GM19468 (cell line): Measurements from ENCODE around the gene GAB4.
"Not testable (repeated sequence)": the region's sequence is repeated elsewhere in the genome, so short reads cannot be mapped to it uniquely, and the experiment has no call there.

Experiments used
- ATAC-seq: cut with Tn5 transposase; IDR thresholded peaks from one replicate; pipeline ENCODE4 v1.9.1; 2021; ENCODE audit warnings: mild to moderate bottlenecking, moderate library complexity, moderate number of reproducible peaks; ENCODE audit not compliant: unreplicated experiment; ENCODE audit errors: extremely low read depth

The GAB4 gene, protein sequence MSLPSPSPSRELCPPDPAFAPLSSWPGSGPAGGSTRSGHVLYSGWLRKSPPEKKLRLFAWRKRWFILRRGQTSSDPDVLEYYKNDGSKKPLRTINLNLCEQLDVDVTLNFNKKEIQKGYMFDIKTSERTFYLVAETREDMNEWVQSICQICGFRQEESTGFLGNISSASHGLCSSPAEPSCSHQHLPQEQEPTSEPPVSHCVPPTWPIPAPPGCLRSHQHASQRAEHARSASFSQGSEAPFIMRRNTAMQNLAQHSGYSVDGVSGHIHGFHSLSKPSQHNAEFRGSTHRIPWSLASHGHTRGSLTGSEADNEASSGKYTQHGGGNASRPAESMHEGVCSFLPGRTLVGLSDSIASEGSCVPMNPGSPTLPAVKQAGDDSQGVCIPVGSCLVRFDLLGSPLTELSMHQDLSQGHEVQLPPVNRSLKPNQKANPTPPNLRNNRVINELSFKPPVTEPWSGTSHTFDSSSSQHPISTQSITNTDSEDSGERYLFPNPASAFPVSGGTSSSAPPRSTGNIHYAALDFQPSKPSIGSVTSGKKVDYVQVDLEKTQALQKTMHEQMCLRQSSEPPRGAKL

DNA sequence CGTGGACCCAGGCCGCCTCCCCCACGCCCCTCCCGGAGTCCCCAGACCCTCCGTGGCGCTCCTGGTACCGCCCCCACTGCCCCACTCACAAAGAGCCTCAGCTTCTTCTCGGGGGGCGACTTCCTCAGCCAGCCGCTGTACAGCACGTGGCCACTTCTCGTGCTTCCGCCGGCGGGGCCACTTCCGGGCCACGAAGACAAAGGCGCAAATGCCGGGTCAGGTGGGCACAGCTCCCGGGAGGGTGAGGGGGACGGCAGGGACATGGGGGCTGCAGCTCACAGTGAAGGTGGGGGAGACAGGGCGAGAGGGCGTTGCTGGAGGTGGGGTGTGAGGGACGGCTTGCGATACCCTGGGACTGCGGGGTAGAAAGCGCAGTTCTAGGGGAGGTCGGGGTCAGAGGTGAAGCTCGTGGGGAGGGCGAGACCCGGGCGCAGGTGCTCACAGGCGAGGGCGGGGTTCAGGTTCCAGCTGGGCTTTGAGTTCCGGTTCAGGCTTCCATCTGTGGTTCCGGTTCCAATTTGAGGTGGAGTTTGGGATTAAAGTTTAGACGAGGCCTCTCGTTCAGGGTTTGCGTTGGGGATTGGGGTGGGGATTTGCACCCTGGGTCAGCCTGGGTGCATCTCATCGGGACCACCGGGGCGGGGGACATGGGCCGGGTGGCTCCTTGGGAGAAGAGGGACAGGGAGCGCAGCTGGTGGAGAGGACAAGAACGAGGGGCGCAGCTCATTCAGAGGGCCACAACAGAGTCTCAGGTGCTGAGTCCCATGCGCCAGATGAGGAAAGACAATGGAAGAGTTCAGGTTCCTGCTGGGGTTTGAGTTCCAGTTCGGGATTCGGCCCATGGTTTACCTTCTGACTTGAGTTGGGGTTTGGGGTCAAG, at the start of gene GAB4:
GAB4 (minus strand) TSS at position 371 of the 880 bp plus-strand sequence; CDS start at position 263, 108 bp downstream.
- no peak for ATAC-seq

DNA sequence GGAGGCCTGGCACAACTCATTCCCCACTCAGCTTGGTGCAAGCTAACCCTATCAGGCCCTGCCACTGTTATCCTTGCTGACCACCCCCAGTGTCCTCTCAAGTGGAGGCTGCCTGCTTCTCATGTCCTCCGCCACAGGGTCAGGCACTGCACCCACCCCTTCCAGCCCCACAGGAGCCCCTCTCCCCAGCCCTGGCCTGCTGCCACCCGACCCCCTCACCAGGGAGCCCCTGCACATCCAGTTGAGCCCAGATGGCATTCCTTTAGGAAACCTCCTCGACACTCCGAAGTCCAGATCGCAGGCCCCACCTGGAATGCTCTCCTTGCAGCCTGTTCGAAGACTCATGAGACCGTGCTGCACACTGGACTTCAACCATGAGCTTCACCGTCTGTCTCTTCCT, 48.8 kb upstream of the GAB4 start:
- no peak for ATAC-seq

DNA sequence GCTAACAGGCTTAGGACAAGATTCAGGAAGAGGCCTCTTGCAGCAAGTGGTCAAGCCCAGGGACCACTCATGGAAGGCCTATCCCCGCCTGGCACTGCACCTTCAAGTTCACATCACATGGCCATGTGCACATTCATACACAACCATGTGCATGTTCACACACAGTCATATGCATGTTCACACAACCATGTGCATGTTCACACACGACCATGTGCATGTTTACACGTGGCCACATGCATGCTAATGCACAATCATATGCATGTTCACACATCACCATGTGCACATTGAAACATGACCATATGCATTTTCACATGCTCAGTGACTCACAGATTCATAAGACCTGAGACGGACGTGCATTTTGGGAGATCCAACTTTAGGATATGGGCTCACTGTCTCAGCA, 48.0 kb upstream of the GAB4 start:
- no peak for ATAC-seq

DNA sequence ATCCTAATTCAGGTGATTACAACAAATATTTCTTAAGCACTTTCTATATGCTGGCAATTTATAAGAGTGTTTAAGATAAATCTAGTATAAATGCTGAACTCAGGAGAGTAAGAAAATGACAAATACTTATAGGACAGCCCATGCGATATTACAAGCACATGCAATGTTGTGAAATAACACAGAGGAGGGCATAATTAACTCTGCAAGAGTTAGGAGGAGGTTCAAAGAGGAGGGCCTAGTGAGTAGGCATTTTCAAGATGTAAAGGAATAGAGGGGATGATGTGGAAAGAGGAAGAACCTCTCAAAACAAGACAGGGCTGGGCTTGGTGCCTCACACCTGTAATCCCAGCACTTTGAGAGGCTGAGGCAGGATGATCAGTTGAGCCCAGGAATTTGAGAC, 39.6 kb upstream of the GAB4 start:
- ATAC-seq: no peak

DNA sequence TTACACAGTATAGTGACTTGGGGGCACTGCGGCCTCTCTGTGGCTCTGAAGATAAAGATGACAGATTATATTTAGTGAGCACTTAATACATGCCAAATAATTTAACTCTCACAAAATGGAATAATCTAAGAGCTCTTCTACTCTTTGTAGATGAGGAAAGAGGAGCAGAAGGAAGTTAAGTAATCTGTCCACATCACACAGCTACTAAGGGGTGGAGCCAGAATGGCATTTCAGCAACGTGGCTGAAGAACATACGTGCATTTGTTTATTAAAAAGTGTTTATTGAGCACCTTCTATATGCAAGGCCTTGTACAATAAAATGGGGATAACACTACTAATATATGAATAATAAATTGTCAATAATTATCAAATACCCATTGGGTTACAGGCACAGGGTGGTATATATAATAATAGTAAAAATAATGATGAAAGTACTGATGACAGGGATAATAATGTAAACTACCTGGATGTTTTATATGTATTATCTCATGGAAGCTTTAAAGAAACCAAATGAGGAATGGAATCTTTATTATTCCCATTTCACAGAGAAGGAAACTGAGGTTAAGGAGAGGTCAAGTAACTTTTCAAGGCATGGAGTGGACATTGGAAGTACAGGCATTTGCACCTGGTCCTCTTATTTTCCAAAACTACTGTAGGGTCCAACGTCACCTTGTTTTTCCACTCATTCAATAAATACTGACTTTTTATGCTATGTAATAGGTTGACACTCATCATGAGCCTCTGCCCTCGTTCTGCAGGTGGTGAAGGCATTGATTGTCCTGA, 38.7 kb upstream of the GAB4 start:
- no peak for ATAC-seq

DNA sequence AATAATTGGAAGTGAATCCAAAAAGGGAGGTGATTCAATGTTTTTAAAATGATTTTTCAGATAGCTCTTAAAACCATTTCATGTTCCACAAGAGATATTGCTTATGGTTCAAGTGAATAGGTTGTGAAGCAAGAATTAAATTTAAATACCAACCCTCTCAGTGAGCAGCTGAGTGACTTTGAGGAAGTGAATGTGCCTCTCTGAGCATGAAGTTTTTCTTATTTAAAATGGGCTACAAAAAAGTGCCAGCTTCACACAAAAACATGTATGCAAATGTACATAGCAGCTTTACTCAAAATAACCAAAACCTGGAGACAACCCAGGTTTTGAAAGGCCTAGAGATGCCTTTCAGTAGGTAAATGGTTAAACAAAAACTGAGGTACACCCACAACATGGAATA, 35.5 kb upstream of the GAB4 start:
- no peak for ATAC-seq

DNA sequence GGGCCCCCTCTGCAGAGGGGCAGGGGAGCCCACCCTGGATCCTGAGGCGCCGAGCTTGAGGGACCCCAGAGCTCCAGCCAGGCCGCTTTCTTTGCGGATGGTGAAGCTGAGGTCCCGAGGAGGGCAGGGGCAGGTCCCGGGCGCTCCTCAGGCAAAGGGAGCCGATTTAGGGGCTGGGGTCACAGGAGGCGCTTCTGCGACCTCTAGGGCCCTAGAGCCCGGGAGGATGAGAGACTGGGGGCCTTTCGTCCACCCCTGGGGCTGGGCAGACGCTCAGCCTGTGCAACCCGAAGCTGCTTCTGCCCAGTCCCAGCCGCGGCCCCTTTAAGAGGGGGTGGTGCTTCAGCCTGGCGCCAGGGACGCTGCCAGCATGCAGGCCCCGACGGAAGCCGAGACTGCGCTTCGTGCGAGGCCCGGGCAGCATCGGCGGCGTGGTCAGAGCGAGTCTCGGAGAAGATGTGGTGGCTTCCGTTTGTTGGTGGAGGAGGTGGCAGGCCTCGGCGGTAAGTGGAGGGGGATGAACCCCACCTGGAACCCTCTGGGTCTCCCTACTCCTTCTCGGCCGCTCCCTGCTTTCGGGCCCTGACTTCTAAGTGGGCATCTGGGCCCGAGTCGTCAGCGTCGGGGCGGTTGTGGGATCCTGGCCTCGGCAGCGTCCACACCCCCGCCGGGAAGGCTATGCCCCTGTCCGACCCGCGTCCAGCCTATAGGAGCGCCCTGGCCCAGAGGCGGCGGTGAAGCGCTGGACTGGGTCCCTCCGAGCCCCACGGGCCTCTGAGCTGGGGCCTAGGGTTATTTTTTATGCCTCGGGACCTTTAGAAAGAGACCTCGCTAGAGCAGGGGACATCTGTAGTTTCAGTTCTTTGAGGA, 29.1 kb upstream of the GAB4 start:
- ATAC-seq: not testable (repeated sequence)

DNA sequence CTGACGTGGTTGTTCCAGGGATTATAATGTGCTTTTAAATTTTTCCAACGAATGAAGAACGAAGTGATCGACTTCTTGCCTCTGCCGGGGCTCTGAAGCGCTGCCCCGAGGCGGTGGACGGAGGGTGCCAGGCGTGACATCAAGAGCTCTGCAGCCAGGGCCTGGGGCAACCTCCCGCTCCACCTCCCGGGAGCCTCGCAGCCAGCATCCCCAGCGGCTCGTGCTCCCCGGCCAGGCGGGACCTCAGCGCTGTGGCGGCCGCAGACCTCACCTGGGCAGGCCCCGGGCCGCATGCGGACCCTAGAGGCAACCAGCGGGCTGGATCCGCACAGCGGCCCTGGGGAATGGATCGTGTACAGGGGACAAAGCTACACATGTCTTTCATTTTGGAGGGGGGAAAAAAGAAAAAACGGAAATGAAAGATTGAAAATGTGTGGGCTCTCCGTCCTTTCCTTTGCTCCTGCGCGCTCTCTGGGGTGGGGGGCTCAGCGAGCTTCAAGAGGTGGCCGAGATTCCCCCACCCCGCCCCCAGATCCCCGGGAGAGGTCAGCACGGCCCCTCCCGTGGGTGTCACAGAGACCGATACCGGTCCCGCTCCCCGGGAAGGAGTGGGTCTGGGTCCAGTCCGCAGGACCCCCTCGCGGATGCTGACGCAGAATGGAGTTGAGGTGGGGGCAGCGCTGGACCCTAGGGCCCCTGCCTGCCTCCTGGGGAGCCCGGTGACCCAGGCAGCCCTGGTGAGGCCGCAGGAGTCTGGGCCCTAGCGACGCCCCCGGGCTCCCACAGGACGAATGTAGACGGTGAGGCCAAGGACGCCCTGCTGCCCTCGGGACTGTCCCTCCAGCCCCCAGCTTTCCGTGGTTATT, 28.2 kb upstream of the GAB4 start:
- ATAC-seq: not testable (repeated sequence)

DNA sequence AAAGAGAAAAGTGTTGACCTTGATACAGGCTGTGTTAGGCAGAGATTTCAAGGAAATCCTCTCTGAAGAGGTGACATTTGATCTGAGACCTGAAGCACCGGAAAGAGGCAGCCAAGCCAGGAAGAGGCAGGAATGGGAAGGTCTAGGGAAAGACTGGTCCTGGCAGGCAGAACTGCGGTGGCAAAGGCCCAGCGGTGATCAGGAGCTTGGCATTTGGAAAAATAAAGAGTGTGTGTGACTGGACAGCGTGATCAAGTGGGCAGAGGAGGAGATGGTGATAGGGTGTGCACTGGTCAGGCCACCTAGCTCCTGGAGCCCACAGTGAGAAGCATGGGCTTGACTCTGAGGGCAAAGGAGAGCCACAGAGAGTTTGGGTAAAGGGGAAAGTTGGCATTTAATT, 27.2 kb upstream of the GAB4 start:
- ATAC-seq: no peak

DNA sequence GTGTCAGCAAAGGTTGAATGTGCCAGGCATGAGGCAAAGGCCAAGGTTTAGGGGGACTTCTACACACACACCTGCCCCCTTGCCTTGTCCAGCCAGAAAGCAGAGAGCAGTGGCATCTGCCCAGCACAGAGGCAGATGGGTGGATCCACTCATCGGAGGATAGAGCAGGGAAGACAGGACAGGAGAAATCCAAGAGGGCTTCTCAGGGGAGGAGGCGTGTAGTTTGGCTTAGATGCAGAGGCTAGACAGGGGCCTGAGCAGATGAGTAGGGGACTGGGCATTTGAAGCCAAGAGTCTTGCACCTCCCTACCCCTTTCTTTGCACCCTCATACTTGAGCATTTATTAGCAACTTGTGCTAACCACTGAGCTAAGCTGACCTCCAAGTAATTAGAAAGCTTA, 26.5 kb upstream of the GAB4 start:
- not testable (repeated sequence) for ATAC-seq

DNA sequence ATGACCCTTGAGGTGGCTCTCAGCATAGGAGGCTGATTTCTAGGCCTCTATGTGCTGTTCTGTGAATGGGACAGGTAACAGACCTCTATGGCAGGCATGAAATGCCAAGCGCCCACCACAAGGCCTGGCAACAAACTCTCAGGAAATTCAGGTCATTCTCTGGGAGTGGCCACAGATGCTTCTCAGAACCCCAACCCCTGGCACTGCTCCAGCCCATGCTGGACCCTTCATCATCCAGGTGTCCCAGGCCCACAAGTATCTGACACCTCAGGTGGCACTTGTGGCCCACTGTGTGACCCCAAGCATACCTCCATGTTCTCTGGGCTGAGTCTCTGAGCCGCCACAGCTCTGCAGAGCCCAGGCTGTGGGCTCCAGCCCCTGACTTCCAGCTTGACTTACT, 24.3 kb upstream of the GAB4 start:
- ATAC-seq: not testable (repeated sequence)

DNA sequence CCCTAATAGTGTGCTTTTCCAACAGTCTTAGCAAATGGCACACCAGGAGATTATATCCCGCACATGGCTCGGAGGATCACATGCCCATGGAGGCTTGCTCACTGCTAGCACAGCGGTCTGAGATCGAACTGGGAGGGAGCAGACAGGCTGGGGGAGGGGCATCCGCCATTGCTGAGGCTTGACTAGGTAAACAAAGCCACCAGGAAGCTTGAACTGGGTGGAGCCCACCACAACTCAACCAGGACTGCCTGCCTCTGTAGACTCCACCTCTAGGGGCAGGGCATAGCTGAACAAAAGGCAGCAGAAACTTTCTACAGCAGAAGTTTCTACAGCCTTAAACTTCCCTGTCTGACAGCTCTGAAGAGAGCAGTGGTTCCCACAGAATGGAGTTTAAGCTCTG, 16.4 kb upstream of the GAB4 start:
- not testable (repeated sequence) for ATAC-seq

DNA sequence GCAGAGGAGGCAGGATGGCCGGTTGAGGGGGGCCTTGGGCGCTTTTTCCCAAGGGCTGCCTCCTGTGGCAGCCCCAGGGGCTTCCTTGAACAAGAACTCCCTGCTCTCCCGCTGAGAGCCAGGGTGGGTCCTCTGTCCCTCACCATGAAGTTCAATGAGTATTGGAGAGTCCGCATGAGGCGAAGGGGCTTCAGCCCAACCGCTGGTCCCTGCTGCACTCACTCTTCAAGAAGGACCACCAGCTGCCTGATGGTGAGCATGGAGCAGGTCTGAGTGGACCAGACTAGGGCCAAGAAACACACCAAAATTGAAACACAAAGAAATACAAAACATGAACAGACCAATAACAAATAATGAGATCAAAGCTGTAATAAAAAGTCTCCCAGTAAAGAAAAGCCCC, 7.5 kb upstream of the GAB4 start:
- not testable (repeated sequence) for ATAC-seq

DNA sequence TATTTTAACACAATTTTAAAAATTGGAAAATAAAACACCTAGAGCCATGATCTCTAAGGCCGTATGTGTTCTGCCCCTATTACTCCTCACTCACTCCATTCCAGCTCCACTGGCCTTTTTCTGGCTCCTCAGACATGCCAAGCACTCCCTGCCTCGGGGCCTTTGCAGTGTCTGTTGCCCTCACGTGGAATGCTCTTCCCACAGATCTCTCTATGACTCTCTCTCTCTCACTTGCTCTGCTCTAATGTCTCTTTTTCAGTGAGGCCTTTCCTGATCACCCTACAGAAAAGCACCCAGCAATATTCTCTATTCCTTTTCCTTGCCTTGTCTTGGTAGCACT, 6.0 kb upstream of the GAB4 start:
- not testable (repeated sequence) for ATAC-seq

DNA sequence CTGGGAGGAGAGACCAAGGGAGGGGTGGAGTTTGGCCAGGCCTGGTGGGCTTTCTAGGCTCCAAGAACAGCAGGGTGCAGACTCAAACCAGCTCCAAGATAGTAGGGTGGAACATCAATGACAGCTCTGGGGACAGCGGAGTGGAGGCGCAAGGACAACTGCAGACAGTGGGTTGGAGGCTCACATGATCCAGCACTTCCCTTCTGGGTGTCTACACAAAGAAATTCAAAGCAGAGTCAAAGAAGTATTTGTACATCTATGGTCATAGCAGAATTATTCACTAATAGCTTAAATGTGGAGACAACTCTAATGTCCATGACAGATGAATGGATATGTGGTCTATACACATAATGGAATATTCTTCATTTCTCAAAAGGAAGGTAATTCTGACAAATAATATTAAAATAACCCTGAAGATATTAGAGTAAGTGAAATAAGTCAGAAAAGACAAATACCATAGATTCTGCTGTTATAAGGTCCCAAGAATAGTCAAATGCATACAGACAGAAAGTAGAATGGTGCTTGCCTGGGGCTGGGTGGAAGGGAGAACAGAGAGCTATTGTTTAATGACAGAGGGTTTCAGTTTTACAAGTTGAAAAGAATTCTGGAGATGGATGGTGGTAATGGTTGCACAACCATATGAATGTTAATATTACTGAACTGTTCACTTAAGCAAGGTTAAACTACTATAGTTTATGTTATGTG, 5.5 kb upstream of the GAB4 start:
- ATAC-seq: no peak

DNA sequence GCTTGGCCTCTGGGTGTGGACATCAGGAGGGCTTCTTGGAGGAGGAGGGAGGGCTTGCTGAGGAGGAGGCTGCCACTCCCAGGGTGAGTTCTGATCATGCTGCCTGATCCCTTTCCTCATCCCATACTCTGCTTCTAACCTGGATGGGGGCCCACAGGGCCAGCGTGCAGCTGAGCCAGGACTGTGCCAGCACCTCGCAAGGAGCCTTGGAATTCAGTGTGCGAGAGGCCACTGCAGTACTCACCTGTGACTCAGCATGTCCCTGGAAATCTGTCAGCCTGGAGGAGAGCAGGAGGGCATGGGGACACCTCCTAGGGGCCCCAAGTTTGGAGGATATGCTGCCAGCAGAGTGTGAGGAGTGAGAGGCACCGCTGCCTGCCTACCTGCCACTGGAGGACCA, 4.2 kb upstream of the GAB4 start:
- ATAC-seq: no peak

DNA sequence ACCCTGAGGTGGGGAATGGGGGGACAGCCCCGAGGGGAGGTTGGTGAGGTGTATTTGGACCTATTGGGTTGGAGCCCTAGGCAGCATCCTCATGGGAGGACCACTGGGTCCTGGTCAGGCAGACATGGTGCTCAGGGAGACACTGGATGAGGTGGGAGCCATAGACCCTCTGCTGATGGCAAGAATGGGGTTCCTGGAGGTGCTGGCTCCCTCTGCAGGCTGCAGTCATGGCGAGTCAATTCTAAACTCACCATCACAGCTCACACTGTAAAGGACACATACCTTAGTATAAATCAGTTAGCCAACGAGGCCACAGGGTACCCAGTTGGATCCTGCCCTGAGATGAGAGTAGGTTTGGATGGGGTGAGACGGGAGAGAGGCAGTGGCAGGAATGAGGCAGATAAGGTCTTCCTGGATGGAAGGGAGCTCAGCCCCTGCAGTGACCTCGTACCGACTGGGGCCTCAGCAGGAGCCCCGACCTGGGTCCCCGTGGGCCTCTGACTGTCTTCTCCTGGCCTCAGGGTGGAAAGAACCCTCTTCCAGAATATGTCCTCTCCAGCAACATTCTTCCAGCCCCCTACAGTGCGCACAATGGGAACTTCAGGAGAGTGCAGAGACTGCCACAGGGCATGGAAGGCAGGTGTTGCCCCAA, 1.7 kb upstream of the GAB4 start:
- no peak for ATAC-seq
